HG03439 (cell line): Measurements from ENCODE around the gene TSPAN17.

Experiments used
- ATAC-seq: cut with Tn5 transposase; IDR thresholded peaks from one replicate; pipeline ENCODE4 v1.9.1; 2021; ENCODE audit warnings: mild to moderate bottlenecking, moderate library complexity; ENCODE audit not compliant: unreplicated experiment

Gene TSPAN17

GRCh38 chr5:176620333-176620981, 26.8 kb upstream of the TSPAN17 start:
- ATAC-seq: no peak

GRCh38 chr5:176621661-176622079, 25.6 kb upstream of the TSPAN17 start:
- no peak for ATAC-seq

GRCh38 chr5:176624142-176624541, 23.1 kb upstream of the TSPAN17 start:
- ATAC-seq: no peak

- ATAC-seq: no peak
These were observed 22.3 kb upstream of the TSPAN17 start for GRCh38 chr5:176624938-176625337.

GRCh38 chr5:176625512-176625911, 21.8 kb upstream of the TSPAN17 start:
- no peak for ATAC-seq

GRCh38 chr5:176625966-176626875, 21.1 kb upstream of the TSPAN17 start:
- ATAC-seq: no peak

GRCh38 chr5:176626876-176627236, 20.4 kb upstream of the TSPAN17 start:
- ATAC-seq: no peak

- no peak for ATAC-seq
These were observed 19.7 kb upstream of the TSPAN17 start for GRCh38 chr5:176627582-176627981.

- ATAC-seq: no peak
These were observed 18.7 kb upstream of the TSPAN17 start for GRCh38 chr5:176628406-176629228.

GRCh38 chr5:176629317-176629852, 17.9 kb upstream of the TSPAN17 start:
- ATAC-seq: no peak

- ATAC-seq: no peak
These were observed 17.2 kb upstream of the TSPAN17 start, which contains the start of the genes EIF4E1B and SNCB for GRCh38 chr5:176629853-176630680. Gene EIF4E1B (plus strand): TSS chr5:176630675. CDS start chr5:176642788, 12,113 bp downstream. Gene SNCB (minus strand): TSS chr5:176630534. CDS start chr5:176629654, 880 bp downstream.

- no peak for ATAC-seq
These were observed 16.5 kb upstream of the TSPAN17 start for GRCh38 chr5:176630681-176631222.

- ATAC-seq: no peak
These were observed 15.7 kb upstream of the TSPAN17 start for GRCh38 chr5:176631383-176632200.

- ATAC-seq: no peak
These were observed 14.5 kb upstream of the TSPAN17 start for GRCh38 chr5:176632745-176633144.

GRCh38 chr5:176633598-176633997, 13.7 kb upstream of the TSPAN17 start:
- ATAC-seq: no peak

GRCh38 chr5:176636426-176636825, 10.9 kb upstream of the TSPAN17 start:
- no peak for ATAC-seq

- no peak for ATAC-seq
These were observed 9.7 kb upstream of the TSPAN17 start for GRCh38 chr5:176637556-176637955.

- no peak for ATAC-seq
These were observed 8.8 kb upstream of the TSPAN17 start for GRCh38 chr5:176638437-176638836.

GRCh38 chr5:176639208-176639607, 8.1 kb upstream of the TSPAN17 start:
- no peak for ATAC-seq
